ENCODE data around the gene MLLT10.

The MLLT10 gene

GRCh38 chr10:21495002-21495751 lies 38.9 kb upstream of the MLLT10 start:
- no peak overlapping the region for H3K27ac ChIP-seq (ENCODE audit: low read length)
- WGBS (ENCODE audit: insufficient coverage, insufficient read length), result no CpG with 5 or more reads among the region's 42 CpGs

GRCh38 chr10:21495752-21496342 lies 38.2 kb upstream of the MLLT10 start:
- Histone ChIP-seq H3K27ac (ENCODE audit: low read length) (no peak overlapping the region), H3K9me3 (ENCODE audit: control insufficient read depth, insufficient read depth, low read length) (no peaks in the 10 kb centered on the region), H3K27me3 (ENCODE audit: control insufficient read depth, insufficient read depth, low read length) (peaks cover 10% of the 10 kb centered on the region; the same call in 1 of the 2 replicates), H3K4me3 (ENCODE audit: low read length) (peak overlapping the region; percentile 68; the same call in 1 of the 2 replicates), H3K36me3 (ENCODE audit: control insufficient read depth, insufficient read depth, low read length) (no peaks in the 10 kb centered on the region), H3K4me1 (ENCODE audit: control insufficient read depth, insufficient read depth, low read length) (0 out of 2 replicates have a peak, but pooled peaks cover 2% of the 10 kb centered on the region)
- DNase-seq (ENCODE audit: low read depth, low spot score), result no peak
- WGBS (ENCODE audit: insufficient coverage, insufficient read length), result no CpG with 5 or more reads among the region's 58 CpGs

More at GRCh38 chr10:21495002-21495751, 38.9 kb upstream of the MLLT10 start:
- Histone ChIP-seq H3K27me3 (ENCODE audit: control insufficient read depth, insufficient read depth, low read length) (peaks cover 10% of the 10 kb centered on the region; the same call in 1 of the 2 replicates), H3K4me1 (ENCODE audit: control insufficient read depth, insufficient read depth, low read length) (0 out of 2 replicates have a peak, but pooled peaks cover 2% of the 10 kb centered on the region), H3K9me3 (ENCODE audit: control insufficient read depth, insufficient read depth, low read length) (no peaks in the 10 kb centered on the region), H3K4me3 (ENCODE audit: low read length) (peak overlapping the region; percentile 68; the same call in 1 of the 2 replicates), H3K36me3 (ENCODE audit: control insufficient read depth, insufficient read depth, low read length) (no peaks in the 10 kb centered on the region)
- no peak for DNase-seq (ENCODE audit: low read depth, low spot score)

GRCh38 chr10:21496343-21497176 lies 37.5 kb upstream of the MLLT10 start:
- no peaks in the 10 kb centered on the region for H3K9me3 ChIP-seq (ENCODE audit: control insufficient read depth, insufficient read depth, low read length)
- H3K36me3 ChIP-seq (ENCODE audit: control insufficient read depth, insufficient read depth, low read length), result no peaks in the 10 kb centered on the region
- peaks cover 10% of the 10 kb centered on the region; the same call in 1 of the 2 replicates for H3K27me3 ChIP-seq (ENCODE audit: control insufficient read depth, insufficient read depth, low read length)
- H3K27ac ChIP-seq (ENCODE audit: low read length), result no peak overlapping the region
- H3K4me3 ChIP-seq (ENCODE audit: low read length), result peak overlapping the region; percentile 68
- H3K4me1 ChIP-seq (ENCODE audit: control insufficient read depth, insufficient read depth, low read length), result peaks cover 6% of the 10 kb centered on the region; the same call in 1 of the 2 replicates
- WGBS (ENCODE audit: insufficient coverage, insufficient read length), result no CpG with 5 or more reads among the region's 72 CpGs
- DNase-seq (ENCODE audit: low read depth, low spot score), result no peak

GRCh38 chr10:21497177-21497807 lies 36.7 kb upstream of the MLLT10 start:
- peaks cover 10% of the 10 kb centered on the region for H3K4me1 ChIP-seq (ENCODE audit: control insufficient read depth, insufficient read depth, low read length)
- no peak for DNase-seq (ENCODE audit: low read depth, low spot score)
- no CpG with 5 or more reads among the region's 37 CpGs for WGBS (ENCODE audit: insufficient coverage, insufficient read length)
- H3K4me3 ChIP-seq (ENCODE audit: low read length), result peak overlapping the region; percentile 68
- no peak overlapping the region for H3K27ac ChIP-seq (ENCODE audit: low read length)
- no peaks in the 10 kb centered on the region for H3K9me3 ChIP-seq (ENCODE audit: control insufficient read depth, insufficient read depth, low read length)
- no peaks in the 10 kb centered on the region for H3K36me3 ChIP-seq (ENCODE audit: control insufficient read depth, insufficient read depth, low read length)
- peaks cover 10% of the 10 kb centered on the region; the same call in 1 of the 2 replicates for H3K27me3 ChIP-seq (ENCODE audit: control insufficient read depth, insufficient read depth, low read length)

- H3K27ac ChIP-seq (ENCODE audit: low read length), result no peak overlapping the region
- H3K4me3 ChIP-seq (ENCODE audit: low read length), result no peak overlapping the region
- H3K36me3 ChIP-seq (ENCODE audit: control insufficient read depth, insufficient read depth, low read length), result no peaks in the 10 kb centered on the region
- WGBS (ENCODE audit: insufficient coverage, insufficient read length), result no CpG with 5 or more reads among the region's 2 CpGs
- peaks cover 10% of the 10 kb centered on the region; the same call in 1 of the 2 replicates for H3K27me3 ChIP-seq (ENCODE audit: control insufficient read depth, insufficient read depth, low read length)
- H3K4me1 ChIP-seq (ENCODE audit: control insufficient read depth, insufficient read depth, low read length), result peaks cover 10% of the 10 kb centered on the region
- no peaks in the 10 kb centered on the region for H3K9me3 ChIP-seq (ENCODE audit: control insufficient read depth, insufficient read depth, low read length)
- DNase-seq (ENCODE audit: low read depth, low spot score), result no peak
Observed at GRCh38 chr10:21498377-21498776, 35.7 kb upstream of the MLLT10 start.

- H3K9me3 ChIP-seq (ENCODE audit: control insufficient read depth, insufficient read depth, low read length), result no peaks in the 10 kb centered on the region
- no peak overlapping the region for H3K27ac ChIP-seq (ENCODE audit: low read length)
- H3K4me1 ChIP-seq (ENCODE audit: control insufficient read depth, insufficient read depth, low read length), result peaks cover 10% of the 10 kb centered on the region
- no peaks in the 10 kb centered on the region for H3K36me3 ChIP-seq (ENCODE audit: control insufficient read depth, insufficient read depth, low read length)
- H3K27me3 ChIP-seq (ENCODE audit: control insufficient read depth, insufficient read depth, low read length), result peaks cover 10% of the 10 kb centered on the region; the same call in 1 of the 2 replicates
- H3K4me3 ChIP-seq (ENCODE audit: low read length), result no peak overlapping the region
- DNase-seq (ENCODE audit: low read depth, low spot score), result no peak
- WGBS (ENCODE audit: insufficient coverage, insufficient read length), result no CpG with 5 or more reads among the region's 8 CpGs
Observed at GRCh38 chr10:21498986-21499385, 35.0 kb upstream of the MLLT10 start.

GRCh38 chr10:21499701-21500577 lies 34.1 kb upstream of the MLLT10 start:
- Histone ChIP-seq H3K27ac (ENCODE audit: low read length) (no peak overlapping the region), H3K4me3 (ENCODE audit: low read length) (peak overlapping the region; percentile 32; the same call in 1 of the 2 replicates), H3K27me3 (ENCODE audit: control insufficient read depth, insufficient read depth, low read length) (peaks cover 10% of the 10 kb centered on the region; the same call in 1 of the 2 replicates), H3K36me3 (ENCODE audit: control insufficient read depth, insufficient read depth, low read length) (no peaks in the 10 kb centered on the region), H3K4me1 (ENCODE audit: control insufficient read depth, insufficient read depth, low read length) (peaks cover 8% of the 10 kb centered on the region), H3K9me3 (ENCODE audit: control insufficient read depth, insufficient read depth, low read length) (no peaks in the 10 kb centered on the region)
- no CpG with 5 or more reads among the region's 72 CpGs for WGBS (ENCODE audit: insufficient coverage, insufficient read length)
- no peak for DNase-seq (ENCODE audit: low read depth, low spot score)

GRCh38 chr10:21500578-21500910 lies 33.5 kb upstream of the MLLT10 start:
- Histone ChIP-seq H3K27me3 (ENCODE audit: control insufficient read depth, insufficient read depth, low read length) (peaks cover 10% of the 10 kb centered on the region; the same call in 1 of the 2 replicates), H3K27ac (ENCODE audit: low read length) (no peak overlapping the region), H3K9me3 (ENCODE audit: control insufficient read depth, insufficient read depth, low read length) (no peaks in the 10 kb centered on the region), H3K4me1 (ENCODE audit: control insufficient read depth, insufficient read depth, low read length) (peaks cover 8% of the 10 kb centered on the region), H3K4me3 (ENCODE audit: low read length) (peak overlapping the region; percentile 32; the same call in 1 of the 2 replicates), H3K36me3 (ENCODE audit: control insufficient read depth, insufficient read depth, low read length) (no peaks in the 10 kb centered on the region)
- no peak for DNase-seq (ENCODE audit: low read depth, low spot score)
- WGBS (ENCODE audit: insufficient coverage, insufficient read length), result no CpG with 5 or more reads among the region's 14 CpGs

GRCh38 chr10:21501091-21501490 lies 32.9 kb upstream of the MLLT10 start:
- Histone ChIP-seq H3K27ac (ENCODE audit: low read length) (no peak overlapping the region), H3K4me1 (ENCODE audit: control insufficient read depth, insufficient read depth, low read length) (peaks cover 11% of the 10 kb centered on the region)
- no peak for DNase-seq (ENCODE audit: low read depth, low spot score)

More at GRCh38 chr10:21501091-21501490, 32.9 kb upstream of the MLLT10 start:
- peaks cover 10% of the 10 kb centered on the region; the same call in 1 of the 2 replicates for H3K27me3 ChIP-seq (ENCODE audit: control insufficient read depth, insufficient read depth, low read length)
- no peaks in the 10 kb centered on the region for H3K9me3 ChIP-seq (ENCODE audit: control insufficient read depth, insufficient read depth, low read length)
- no peaks in the 10 kb centered on the region for H3K36me3 ChIP-seq (ENCODE audit: control insufficient read depth, insufficient read depth, low read length)
- H3K4me3 ChIP-seq (ENCODE audit: low read length), result no peak overlapping the region
- no CpG with 5 or more reads among the region's 5 CpGs for WGBS (ENCODE audit: insufficient coverage, insufficient read length)

Measured in iPS DF 6.9 (cell line).